ENCODE measurements around the gene BNIP3.
"Not testable (repeated sequence)": the region's sequence is repeated elsewhere in the genome, so short reads cannot be mapped to it uniquely, and the experiment has no call there.

- not testable (repeated sequence) for TF ChIP-seq CTCF, POLR2AphosphoS5 (IDR thresholded peaks at IDR 0.05)
These were observed 6.1 kb upstream of the BNIP3 start for GRCh38 chr10:131987786-131988185.

All from upper lobe of left lung (tissue), 4 donors.